Measurements from ENCODE around the gene HDAC4. TPM values are rescaled to one million over a fixed set of nuclear protein-coding genes. Genes with fewer than 3 reads are reported as not detected.

The HDAC4 gene
- total RNA-seq, 1 experiment from 2014 or later, result 40.1 TPM

GRCh38 chr2:239382384-239382880, 18.4 kb downstream of the HDAC4 start:
- no TSS peak for BruUV-seq (replicated peaks)
- no peak for TF ChIP-seq SIN3A (IDR thresholded peaks at IDR 0.05; ENCODE audit: borderline replicate concordance, insufficient read depth, low read depth, low read length)
- TF ChIP-seq REST (IDR thresholded peaks at IDR 0.05; ENCODE audit: insufficient read depth in 1 of 2, low read depth in 2 of 2, low read length in 1 of 2), result no peak
- TF ChIP-seq, protein P1, sequence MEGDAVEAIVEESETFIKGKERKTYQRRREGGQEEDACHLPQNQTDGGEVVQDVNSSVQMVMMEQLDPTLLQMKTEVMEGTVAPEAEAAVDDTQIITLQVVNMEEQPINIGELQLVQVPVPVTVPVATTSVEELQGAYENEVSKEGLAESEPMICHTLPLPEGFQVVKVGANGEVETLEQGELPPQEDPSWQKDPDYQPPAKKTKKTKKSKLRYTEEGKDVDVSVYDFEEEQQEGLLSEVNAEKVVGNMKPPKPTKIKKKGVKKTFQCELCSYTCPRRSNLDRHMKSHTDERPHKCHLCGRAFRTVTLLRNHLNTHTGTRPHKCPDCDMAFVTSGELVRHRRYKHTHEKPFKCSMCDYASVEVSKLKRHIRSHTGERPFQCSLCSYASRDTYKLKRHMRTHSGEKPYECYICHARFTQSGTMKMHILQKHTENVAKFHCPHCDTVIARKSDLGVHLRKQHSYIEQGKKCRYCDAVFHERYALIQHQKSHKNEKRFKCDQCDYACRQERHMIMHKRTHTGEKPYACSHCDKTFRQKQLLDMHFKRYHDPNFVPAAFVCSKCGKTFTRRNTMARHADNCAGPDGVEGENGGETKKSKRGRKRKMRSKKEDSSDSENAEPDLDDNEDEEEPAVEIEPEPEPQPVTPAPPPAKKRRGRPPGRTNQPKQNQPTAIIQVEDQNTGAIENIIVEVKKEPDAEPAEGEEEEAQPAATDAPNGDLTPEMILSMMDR (IDR thresholded peaks at IDR 0.05), result no peak
- TF ChIP-seq POLR2AphosphoS5 (IDR thresholded peaks at IDR 0.05; ENCODE audit: low read depth, low read length), result no peak
- TF ChIP-seq TCF7L2 (IDR thresholded peaks at IDR 0.05; ENCODE audit: low read depth, low read length), result no peak
- POLR2A ChIA-PET, result no interaction called here
- CTCF ChIA-PET, result no interaction called here
- no peaks in the 10 kb centered on the region for H3K36me3 ChIP-seq (ENCODE audit: control insufficient read depth, insufficient read depth, low read length)
- in situ Hi-C loops (cut with HindIII; ENCODE audit: low pct_unique_long_range_greater_than_20kb, low sequenced_read_pairs) (no loop called here), intact Hi-C loops (cut with micrococcal nuclease; ENCODE audit: unreplicated experiment) (no loop called here)
- H3K27ac ChIP-seq (ENCODE audit: low read length), result no peak overlapping the region
- H3K27me3 ChIP-seq (ENCODE audit: control insufficient read depth, insufficient read depth, low read length), result no peaks in the 10 kb centered on the region
- no peaks in the 10 kb centered on the region for H3K4me1 ChIP-seq (ENCODE audit: control insufficient read depth, insufficient read depth, low read length)
- DNase-seq (ENCODE audit: low read depth, low spot score) (no peak), ATAC-seq (no peak)
- H3K9me3 ChIP-seq (ENCODE audit: control insufficient read depth, insufficient read depth, low read depth, low read length), result no peaks in the 10 kb centered on the region
- H3K4me3 ChIP-seq (ENCODE audit: low read depth in 2 of 2, low read length in 2 of 2), result no peak overlapping the region

DNA sequence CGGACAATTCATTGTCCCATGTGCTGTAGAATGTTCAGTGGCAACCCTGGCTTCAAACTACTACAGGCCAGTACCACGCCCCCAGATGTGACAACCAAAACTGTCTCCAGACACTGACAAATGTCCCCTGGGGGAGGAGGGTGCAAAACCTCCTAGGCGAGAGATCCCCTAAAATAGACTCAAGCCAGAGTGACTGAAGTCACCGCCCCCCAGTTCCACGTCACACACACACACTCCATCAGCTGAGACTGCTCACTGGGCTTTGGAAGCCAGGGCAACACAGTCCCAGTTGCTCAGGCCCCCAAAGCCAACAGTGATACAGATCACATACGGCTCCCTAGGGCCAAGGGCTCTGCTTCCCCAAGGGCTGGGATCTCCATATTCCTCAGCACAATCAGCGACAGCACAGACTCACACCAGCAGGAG, 19.1 kb downstream of the HDAC4 start:
- TF ChIP-seq, protein P1 (IDR thresholded peaks at IDR 0.05), result no peak
- no peak for TF ChIP-seq TCF7L2 (IDR thresholded peaks at IDR 0.05; ENCODE audit: low read depth, low read length)
- no peak for TF ChIP-seq REST (IDR thresholded peaks at IDR 0.05; ENCODE audit: insufficient read depth in 1 of 2, low read depth in 2 of 2, low read length in 1 of 2)
- TF ChIP-seq POLR2AphosphoS5 (IDR thresholded peaks at IDR 0.05; ENCODE audit: low read depth, low read length), result no peak
- no peak for TF ChIP-seq SIN3A (IDR thresholded peaks at IDR 0.05; ENCODE audit: borderline replicate concordance, insufficient read depth, low read depth, low read length)
- in situ Hi-C loops (cut with HindIII; ENCODE audit: low pct_unique_long_range_greater_than_20kb, low sequenced_read_pairs) (no loop called here), intact Hi-C loops (cut with micrococcal nuclease; ENCODE audit: unreplicated experiment) (no loop called here)
- no peak overlapping the region for H3K27ac ChIP-seq (ENCODE audit: low read length)
- POLR2A ChIA-PET, result no interaction called here
- no peaks in the 10 kb centered on the region for H3K9me3 ChIP-seq (ENCODE audit: control insufficient read depth, insufficient read depth, low read depth, low read length)
- H3K4me3 ChIP-seq (ENCODE audit: low read depth in 2 of 2, low read length in 2 of 2), result no peak overlapping the region
- ATAC-seq, result no peak
- BruUV-seq (replicated peaks), result no TSS peak
- H3K4me1 ChIP-seq (ENCODE audit: control insufficient read depth, insufficient read depth, low read length), result no peaks in the 10 kb centered on the region
- CTCF ChIA-PET, result no interaction called here
- H3K27me3 ChIP-seq (ENCODE audit: control insufficient read depth, insufficient read depth, low read length), result no peaks in the 10 kb centered on the region
- no peak for DNase-seq (ENCODE audit: low read depth, low spot score)
- no peaks in the 10 kb centered on the region for H3K36me3 ChIP-seq (ENCODE audit: control insufficient read depth, insufficient read depth, low read length)
